Adrenal gland (tissue), 5 donors: ENCODE measurements around the gene CYB5R2.

Experiments
- POLR2A ChIP-seq, 2 donors: fragments of 450-650 bp; IDR thresholded peaks; one replicate each; pipeline ENCODE4 v1.6.1; 2017; ENCODE audit warnings: antibody characterized with exemption in 2 of 2, mild to moderate bottlenecking in 2 of 2, moderate library complexity in 1 of 2
- TF ChIP-seq, protein P1 (sequence below), 6 experiments: fragments of 450-650 bp in 4 of 6; fragments of 200-600 bp in 2 of 6; sonication (generic) in 1 of 6; IDR thresholded peaks; 1 replicate in 5 of 6; 2 replicates in 1 of 6; pipeline versions ENCODE4 v1.5.1 to v1.8.0; 2016 to 2021; ENCODE audit warnings: antibody characterized with exemption in 6 of 6, mild to moderate bottlenecking in 2 of 6, moderate library complexity in 1 of 6
- donor health status: DM: no; HTN: no; CAD: no.

- TF ChIP-seq, protein P1, sequence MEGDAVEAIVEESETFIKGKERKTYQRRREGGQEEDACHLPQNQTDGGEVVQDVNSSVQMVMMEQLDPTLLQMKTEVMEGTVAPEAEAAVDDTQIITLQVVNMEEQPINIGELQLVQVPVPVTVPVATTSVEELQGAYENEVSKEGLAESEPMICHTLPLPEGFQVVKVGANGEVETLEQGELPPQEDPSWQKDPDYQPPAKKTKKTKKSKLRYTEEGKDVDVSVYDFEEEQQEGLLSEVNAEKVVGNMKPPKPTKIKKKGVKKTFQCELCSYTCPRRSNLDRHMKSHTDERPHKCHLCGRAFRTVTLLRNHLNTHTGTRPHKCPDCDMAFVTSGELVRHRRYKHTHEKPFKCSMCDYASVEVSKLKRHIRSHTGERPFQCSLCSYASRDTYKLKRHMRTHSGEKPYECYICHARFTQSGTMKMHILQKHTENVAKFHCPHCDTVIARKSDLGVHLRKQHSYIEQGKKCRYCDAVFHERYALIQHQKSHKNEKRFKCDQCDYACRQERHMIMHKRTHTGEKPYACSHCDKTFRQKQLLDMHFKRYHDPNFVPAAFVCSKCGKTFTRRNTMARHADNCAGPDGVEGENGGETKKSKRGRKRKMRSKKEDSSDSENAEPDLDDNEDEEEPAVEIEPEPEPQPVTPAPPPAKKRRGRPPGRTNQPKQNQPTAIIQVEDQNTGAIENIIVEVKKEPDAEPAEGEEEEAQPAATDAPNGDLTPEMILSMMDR (IDR thresholded peaks at IDR 0.05) = no peak
- no peak for TF ChIP-seq POLR2A (IDR thresholded peaks at IDR 0.05)
Observed at GRCh38 chr11:7635137-7635536, 38.2 kb downstream of the CYB5R2 start.
